ENCODE measurements around the gene TCEANC2.

The TCEANC2 gene

DNA sequence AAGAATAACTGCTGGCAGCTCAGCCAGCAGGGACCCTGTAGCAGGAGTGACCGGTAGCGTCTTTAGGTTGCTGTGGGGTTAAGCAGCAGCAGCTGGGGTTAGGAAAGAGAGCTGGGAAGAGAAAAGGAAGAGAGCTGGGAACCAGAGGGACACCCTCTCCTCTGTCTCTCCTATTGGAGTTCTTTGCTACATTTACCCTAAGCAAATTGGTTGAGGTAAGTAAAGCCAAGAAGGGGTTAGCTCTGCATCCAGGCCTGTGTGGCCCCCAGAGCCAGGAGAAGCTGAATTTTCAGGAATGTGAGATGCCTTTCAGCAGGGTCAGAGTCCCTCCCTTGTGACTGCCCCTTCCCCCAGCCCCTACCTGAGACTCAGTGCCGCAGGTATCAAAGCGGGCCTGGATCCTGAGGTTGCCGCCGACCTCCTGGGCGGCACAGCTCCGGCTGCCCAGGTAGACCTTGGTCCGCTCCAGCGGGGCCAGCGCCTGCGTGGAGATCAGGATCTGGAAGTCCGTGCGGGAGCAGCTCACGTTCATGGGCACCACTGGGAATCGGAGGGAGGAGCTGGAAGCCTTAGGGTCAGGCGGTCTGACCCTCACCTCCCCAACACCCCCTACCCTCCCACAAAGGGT, 83.0 kb downstream of the TCEANC2 start:
- Histone ChIP-seq H3K4me1 (ENCODE audit: control insufficient read depth in 1 of 2, insufficient read depth in 1 of 2, low read depth in 1 of 2, low read length in 1 of 2) (no peaks in the 10 kb centered on the region), H3K36me3 (no peaks in the 10 kb centered on the region), H3K27me3 (no peaks in the 10 kb centered on the region), H3K27ac (no peak overlapping the region), H3K4me3 (ENCODE audit: low read depth in 1 of 2, low read length in 1 of 2) (no peak overlapping the region), H3K9me3 (no peaks in the 10 kb centered on the region)
- TF ChIP-seq CTCF (IDR thresholded peaks at IDR 0.05): no peak

- Histone ChIP-seq H3K4me1 (ENCODE audit: control insufficient read depth in 1 of 2, insufficient read depth in 1 of 2, low read depth in 1 of 2, low read length in 1 of 2) (no peaks in the 10 kb centered on the region), H3K27ac (no peak overlapping the region), H3K36me3 (no peaks in the 10 kb centered on the region), H3K9me3 (no peaks in the 10 kb centered on the region), H3K27me3 (no peaks in the 10 kb centered on the region), H3K4me3 (ENCODE audit: low read depth in 1 of 2, low read length in 1 of 2) (no peak overlapping the region)
- TF ChIP-seq CTCF (IDR thresholded peaks at IDR 0.05): no peak
Observed at GRCh38 chr1:54136963-54137533, 83.6 kb downstream of the TCEANC2 start.

- Histone ChIP-seq H3K27ac (no peak overlapping the region), H3K27me3 (no peaks in the 10 kb centered on the region), H3K4me3 (ENCODE audit: low read depth in 1 of 2, low read length in 1 of 2) (no peak overlapping the region), H3K9me3 (no peaks in the 10 kb centered on the region), H3K36me3 (no peaks in the 10 kb centered on the region), H3K4me1 (ENCODE audit: control insufficient read depth in 1 of 2, insufficient read depth in 1 of 2, low read depth in 1 of 2, low read length in 1 of 2) (no peaks in the 10 kb centered on the region)
- no peak for TF ChIP-seq CTCF (IDR thresholded peaks at IDR 0.05)
Observed at GRCh38 chr1:54137534-54138061, 84.2 kb downstream of the TCEANC2 start.

GRCh38 chr1:54138994-54139393, 85.6 kb downstream of the TCEANC2 start:
- H3K9me3 ChIP-seq: no peaks in the 10 kb centered on the region
- H3K27me3 ChIP-seq: no peaks in the 10 kb centered on the region
- H3K36me3 ChIP-seq: no peaks in the 10 kb centered on the region
- H3K4me3 ChIP-seq (ENCODE audit: low read depth in 1 of 2, low read length in 1 of 2): no peak overlapping the region
- no peak for TF ChIP-seq CTCF (IDR thresholded peaks at IDR 0.05)
- H3K27ac ChIP-seq: no peak overlapping the region
- H3K4me1 ChIP-seq (ENCODE audit: control insufficient read depth in 1 of 2, insufficient read depth in 1 of 2, low read depth in 1 of 2, low read length in 1 of 2): no peaks in the 10 kb centered on the region

DNA sequence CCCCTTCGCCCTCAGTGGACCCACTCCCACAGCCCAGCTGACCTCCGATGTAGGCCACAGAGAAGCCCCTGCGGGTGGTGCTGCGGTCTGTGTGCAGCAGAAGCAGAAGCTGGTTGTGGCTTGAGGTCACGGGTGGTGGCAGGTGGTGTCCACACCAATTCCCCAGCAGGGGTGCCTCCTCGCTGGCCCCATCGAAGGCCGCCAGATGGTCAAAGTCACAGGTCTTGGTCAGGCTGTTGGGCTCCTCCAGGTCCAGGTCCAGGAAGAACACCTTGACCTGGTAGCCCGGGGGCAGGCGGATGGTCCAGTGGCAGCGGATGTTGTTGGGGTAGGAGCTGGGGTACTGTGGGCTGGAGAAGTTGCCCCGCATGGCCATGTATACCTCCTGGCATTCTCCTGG, 86.3 kb downstream of the TCEANC2 start:
- Histone ChIP-seq H3K36me3 (no peaks in the 10 kb centered on the region), H3K27me3 (no peaks in the 10 kb centered on the region), H3K9me3 (no peaks in the 10 kb centered on the region), H3K4me3 (ENCODE audit: low read depth in 1 of 2, low read length in 1 of 2) (no peak overlapping the region), H3K4me1 (ENCODE audit: control insufficient read depth in 1 of 2, insufficient read depth in 1 of 2, low read depth in 1 of 2, low read length in 1 of 2) (no peaks in the 10 kb centered on the region), H3K27ac (no peak overlapping the region)
- TF ChIP-seq CTCF (IDR thresholded peaks at IDR 0.05): no peak
